HepG2 (cell line): ENCODE data around the gene HOXA5. TPM values are rescaled to one million over a fixed set of nuclear protein-coding genes. Genes with fewer than 3 reads are reported as not detected.

ENCODE experiments used
- ATAC-seq: fragments of 200-7000 bp; cut with Tn5 transposase; 3 replicates; pipeline ENCODE4 v1.9.1; 2020; ENCODE audit warnings: mild to moderate bottlenecking, moderate library complexity
- BruUV-seq: library from RNA; stranded (reverse); fragments of 400-500 nt; replicated peaks from 2 replicates; lab custom pipeline; 2021; lab: Mats Ljungman, UMichigan
- CTCF ChIA-PET: fragments of 300-600 bp; formaldehyde crosslinking; extraction: SDS; loops from one replicate; lab custom pipeline; 2021; ENCODE audit warnings: low total read pairs, inconsistent platforms, low intra/inter-chr PET ratio; lab: Yijun Ruan, JAX
- POLR2A ChIA-PET: fragments of 350-600 bp; sonication (Branson Sonifier 250); formaldehyde crosslinking; loops from one replicate; lab custom pipeline; 2020; ENCODE audit warnings: antibody characterized with exemption, inconsistent platforms; lab: Yijun Ruan, JAX
- DNase-seq: peaks from one replicate; pipeline ENCODE4 v3.0.0-alpha.2; 2015; ENCODE audit warnings: low spot score
- FAIRE-seq: peaks from 3 replicates; lab custom pipeline; 2011; peaks lifted over from hg19 to GRCh38; lab: Jason Lieb, UNC
- H2AFZ ChIP-seq: one replicate; pipeline ENCODE4 v1.6.1; 2011; ENCODE audit warnings: low read length, inconsistent platforms
- H3K27ac ChIP-seq: fragments of 300-600 bp; 3 replicates; pipeline ENCODE4 v1.8.0; 2011; ENCODE audit warnings: mixed run types, mild to moderate bottlenecking, mixed read lengths, low read length, inconsistent platforms; ENCODE audit not compliant: insufficient read depth; ENCODE audit errors: extremely low read length
- H3K27me3 ChIP-seq, 2 experiments: fragments of 200-600 bp in 1 of 2; 2 replicates in 1 of 2; 3 replicates in 1 of 2; pipeline versions ENCODE4 v1.6.0 to v1.8.0; 2011; ENCODE audit warnings: low read length in 2 of 2, mild to moderate bottlenecking in 2 of 2, moderate library complexity in 2 of 2, inconsistent platforms in 1 of 2; ENCODE audit not compliant: insufficient read depth in 2 of 2, control insufficient read depth in 1 of 2
- H3K36me3 ChIP-seq, 2 experiments: fragments of 200-600 bp in 1 of 2; replicated peaks in 1 of 2; 2 replicates in 1 of 2; 3 replicates in 1 of 2; pipeline versions ENCODE4 v1.5.1 to v1.8.0; 2011; ENCODE audit warnings: low read length in 2 of 2, inconsistent platforms in 1 of 2; ENCODE audit not compliant: insufficient read depth in 2 of 2, control insufficient read depth in 1 of 2
- H3K4me1 ChIP-seq: 2 replicates; pipeline ENCODE4 v1.5.1; 2012; ENCODE audit warnings: low read length, inconsistent platforms; ENCODE audit not compliant: insufficient read depth
- H3K4me2 ChIP-seq: 2 replicates; pipeline ENCODE4 v1.6.0; 2011; ENCODE audit warnings: low read depth, low read length, inconsistent platforms
- H3K4me3 ChIP-seq, 3 experiments: fragments of 200-600 bp in 1 of 3; sonication (generic), shearing (Covaris generic) in 1 of 3; replicated peaks in 1 of 3; 2 replicates each; pipeline ENCODE4 v1.5.1; 2011 to 2016; ENCODE audit warnings: low read length in 3 of 3, inconsistent platforms in 2 of 3, low read depth in 2 of 3, mild to moderate bottlenecking in 2 of 3, control low read depth in 1 of 3, mixed read lengths in 1 of 3; ENCODE audit not compliant: insufficient read depth in 1 of 3
- H3K79me2 ChIP-seq: one replicate; pipeline ENCODE4 v1.6.1; 2011; ENCODE audit warnings: low read length, inconsistent platforms; ENCODE audit not compliant: insufficient read depth
- H3K9ac ChIP-seq: 2 replicates; pipeline ENCODE4 v1.6.0; 2011; ENCODE audit warnings: mild to moderate bottlenecking, low read depth, low read length, inconsistent platforms; ENCODE audit not compliant: insufficient read depth
- H3K9me3 ChIP-seq: 2 replicates; pipeline ENCODE4 v1.5.1; 2012; ENCODE audit warnings: mild to moderate bottlenecking, low read length
- H4K20me1 ChIP-seq: 2 replicates; pipeline ENCODE4 v1.6.0; 2011; ENCODE audit warnings: inconsistent platforms, mild to moderate bottlenecking, low read length, moderate library complexity; ENCODE audit not compliant: insufficient read depth
- CSRNP1 ChIP-seq: sonication (generic); formaldehyde crosslinking; IDR thresholded peaks from 2 replicates; pipeline ENCODE4 v1.8.1; 2023; ENCODE audit warnings: mild to moderate bottlenecking, missing genetic modification reagents
- FOXA3 ChIP-seq: IDR thresholded peaks from 2 replicates; pipeline ENCODE4 v1.6.1; 2016; ENCODE audit warnings: missing genetic modification reagents, missing compliant biosample characterization
- GPBP1L1 ChIP-seq: sonication (generic); formaldehyde crosslinking; IDR thresholded peaks from 2 replicates; pipeline ENCODE4 v1.5.0; 2020; ENCODE audit warnings: mild to moderate bottlenecking, missing genetic modification reagents
- HDAC1 ChIP-seq: sonication (generic); formaldehyde crosslinking; IDR thresholded peaks from 2 replicates; pipeline ENCODE4 v1.5.1; 2020; ENCODE audit warnings: mild to moderate bottlenecking, missing genetic modification reagents
- KDM3A ChIP-seq: IDR thresholded peaks from 2 replicates; pipeline ENCODE4 v1.6.1; 2018; ENCODE audit warnings: low read depth, missing compliant biosample characterization
- MYNN ChIP-seq: sonication (generic); formaldehyde crosslinking; IDR thresholded peaks from 2 replicates; pipeline ENCODE4 v1.4.0; 2020; ENCODE audit warnings: mild to moderate bottlenecking, low read depth, missing genetic modification reagents
- NFE2L2 ChIP-seq: fragments of 150-350 bp; IDR thresholded peaks from 2 replicates; pipeline ENCODE4 v1.6.1; 2014; ENCODE audit warnings: low read length
- PHF21A ChIP-seq: sonication (generic); formaldehyde crosslinking; IDR thresholded peaks from 2 replicates; pipeline ENCODE4 v1.5.0; 2020; ENCODE audit warnings: mild to moderate bottlenecking, missing genetic modification reagents
- REXO4 ChIP-seq: sonication (generic); formaldehyde crosslinking; IDR thresholded peaks from 2 replicates; pipeline ENCODE4 v1.8.0; 2022; ENCODE audit warnings: missing genetic modification reagents, mild to moderate bottlenecking, borderline replicate concordance
- SOX13 ChIP-seq, 3 experiments: fragments of 450-650 bp in 1 of 3; sonication (generic) in 1 of 3; formaldehyde crosslinking in 1 of 3; IDR thresholded peaks in 2 of 3; conservative IDR thresholded peaks in 1 of 3; 2 replicates each; pipeline versions ENCODE4 v1.5.0 to v1.6.1; 2016 to 2020; ENCODE audit warnings: antibody characterized with exemption in 1 of 3, mild to moderate bottlenecking in 1 of 3, missing compliant biosample characterization in 1 of 3, missing genetic modification reagents in 1 of 3, moderate library complexity in 1 of 3
- ZBTB4 ChIP-seq: sonication (generic); formaldehyde crosslinking; IDR thresholded peaks from 2 replicates; pipeline ENCODE4 v1.4.0; 2020; ENCODE audit warnings: missing genetic modification reagents, mild to moderate bottlenecking, borderline replicate concordance
- ZFP90 ChIP-seq: sonication (generic); formaldehyde crosslinking; IDR thresholded peaks from 2 replicates; pipeline ENCODE4 v1.8.0; 2022; ENCODE audit warnings: missing genetic modification reagents, mild to moderate bottlenecking, inconsistent platforms, borderline replicate concordance
- ZKSCAN8 ChIP-seq: IDR thresholded peaks from 2 replicates; pipeline ENCODE4 v1.6.1; 2016; ENCODE audit warnings: borderline replicate concordance, missing genetic modification reagents, missing compliant biosample characterization
- ZNF331 ChIP-seq: sonication (generic); formaldehyde crosslinking; IDR thresholded peaks from 2 replicates; pipeline ENCODE4 v1.4.0; 2020; ENCODE audit warnings: missing genetic modification reagents
- ZNF484 ChIP-seq: sonication (generic); formaldehyde crosslinking; IDR thresholded peaks from 2 replicates; pipeline ENCODE4 v1.5.1; 2020; ENCODE audit warnings: mild to moderate bottlenecking, low read depth, missing genetic modification reagents, borderline replicate concordance
- ZNF513 ChIP-seq: sonication (generic); formaldehyde crosslinking; conservative IDR thresholded peaks from 2 replicates; pipeline ENCODE4 v1.5.0; 2020; ENCODE audit warnings: missing genetic modification reagents
- whole genome bisulfite sequencing: methylation state at CpG from one replicate; pipeline ENCODE4 v1.1.6; 2017; ENCODE audit warnings: low lambda C conversion rate; 5-methylcytosine and 5-hydroxymethylcytosine counted together
- in situ Hi-C: cut with HindIII; loops from 2 replicates; pipeline ENCODE4 v1.10.0; 2017; ENCODE audit warnings: low pct_unique_long_range_greater_than_20kb; ENCODE audit not compliant: extremely low pct_ligation_motif_present
- intact Hi-C: fragments of 100-400 bp; cut with micrococcal nuclease; formaldehyde crosslinking; loops from one replicate; pipeline ENCODE4 v1.10.0; 2022; ENCODE audit not compliant: unreplicated experiment
- polyA plus RNA-seq, 8 experiments: library from polyadenylated mRNA; depleted of rRNA in 3 of 8; stranded (reverse) in 7 of 8; unstranded in 1 of 8; fragments of >200 nt; fragmentation: Illumina TruSeq in 4 of 8; extraction: Trizol in 4 of 8; gene quantifications; 2 replicates each; pipeline versions ENCODE4 v1.2.1 to v1.2.3, GENCODE V29; 2011 to 2016; ENCODE audit warnings: low read depth in 4 of 8, missing spikeins in 1 of 8, mixed read lengths in 1 of 8; ENCODE audit not compliant: insufficient read depth in 1 of 8
- total RNA-seq, 5 experiments: library from RNA; depleted of rRNA; stranded (reverse); fragments of >200 nt; fragmentation: Illumina TruSeq; extraction: Trizol; gene quantifications; 2 replicates each; pipeline ENCODE4 v1.2.3, GENCODE V29; 2016; ENCODE audit warnings: low read depth in 1 of 5

Gene HOXA5
- total and polyA plus RNA-seq, 2 of the 13 experiments (the other 11 are each of a cell fraction or from before 2014, with no cell fraction given), result 3.2 to 3.6 TPM

- H2AFZ ChIP-seq, result no peak overlapping the region
- POLR2A ChIA-PET, result interaction anchor here (1.6 to 5.8 kb wide), 9 partner anchors 9 to 433 kb away, joined by 5 to 118 read pairs (median 10); partner anchors contain the start of genes HOXA1, HOXA4 and SKAP2
- intact Hi-C loops, result no loop called here
- TF ChIP-seq ZBTB4 (CRISPR knock-in tag) (peak; percentile 48; the same call in 1 of the 2 replicates), SOX13 (IDR thresholded peaks at IDR 0.05) (no peak), SOX13 (CRISPR knock-in tag; conservative IDR thresholded peaks at IDR 0.05 in 1 of 2, IDR thresholded peaks at IDR 0.05 in 1 of 2) (0 out of 4 replicates have a peak, but pooled peaks of 1 of the 2 experiments have one; percentile 17), PHF21A (CRISPR knock-in tag) (no peak), HDAC1 (CRISPR knock-in tag) (0 out of 2 replicates have a peak, but pooled peaks have one; percentile 14), REXO4 (CRISPR knock-in tag) (no peak), ZFP90 (CRISPR knock-in tag) (no peak), ZNF331 (peak; percentile 59; the same call in 1 of the 2 replicates), CSRNP1 (CRISPR knock-in tag) (no peak), ZKSCAN8 (CRISPR knock-in tag) (no peak), KDM3A (CRISPR knock-in tag) (no peak), FOXA3 (0 out of 2 replicates have a peak, but pooled peaks have one; percentile 21), ZNF513 (CRISPR knock-in tag) (no peak), MYNN (CRISPR knock-in tag) (no peak), ZNF484 (CRISPR knock-in tag) (no peak), GPBP1L1 (CRISPR knock-in tag) (no peak), NFE2L2 (no peak)
These were observed 20.4 kb downstream of the HOXA5 start for GRCh38 chr7:27123007-27123476.

More at GRCh38 chr7:27123007-27123476, 20.4 kb downstream of the HOXA5 start:
- Histone ChIP-seq H3K27me3 (no peaks in the 10 kb centered on the region; a peak in 1 of 5 replicates), H3K9me3 (no peaks in the 10 kb centered on the region), H3K4me1 (peaks cover 81% of the 10 kb centered on the region), H3K36me3 (peaks cover 0 to 8% of the 10 kb centered on the region in 2 experiments; a peak in 1 of 5 replicates), H4K20me1 (peaks cover 7% of the 10 kb centered on the region), H3K9ac (peak overlapping the region; percentile 88), H3K79me2 (peaks cover 51% of the 10 kb centered on the region), H3K4me3 (peak overlapping the region; percentile 82 to 95 (median 87)), H3K4me2 (peak overlapping the region; percentile 87), H3K27ac (peak overlapping the region; percentile 96)
- WGBS, result 0% methylated on average over 6 of the region's 14 CpGs
- TSS peak; percentile 85 for BruUV-seq
- in situ Hi-C loops, result no loop called here
- ATAC-seq (peak; percentile 67), FAIRE-seq (peak; percentile 4), DNase-seq (peak; percentile 44)
- CTCF ChIA-PET, result no interaction called here
